Mesothelial cell of epicardium (in vitro differentiated cells): Measurements from ENCODE around the gene HOXB7. TPM values are rescaled to one million over a fixed set of nuclear protein-coding genes. Genes with fewer than 3 reads are reported as not detected.

Experiments used
- DNase-seq, 2 experiments: peaks; one replicate each; pipeline ENCODE4 v3.0.0; 2021; ENCODE audit warnings: low spot score in 2 of 2; ENCODE audit not compliant: unreplicated experiment in 2 of 2
- H3K27ac Mint-ChIP-seq: 2 replicates; pipeline ENCODE4 v1.8.0; 2021; ENCODE audit warnings: mixed read lengths
- H3K27me3 Mint-ChIP-seq: 2 replicates; pipeline ENCODE4 v1.8.0; 2021; ENCODE audit warnings: low read depth, mixed read lengths
- H3K36me3 Mint-ChIP-seq: 2 replicates; pipeline ENCODE4 v1.8.0; 2021; ENCODE audit warnings: mixed read lengths
- H3K4me1 Mint-ChIP-seq: 2 replicates; pipeline ENCODE4 v1.8.0; 2021; ENCODE audit warnings: mixed read lengths
- H3K4me3 Mint-ChIP-seq: 2 replicates; pipeline ENCODE4 v1.8.0; 2021; ENCODE audit warnings: mild to moderate bottlenecking, moderate library complexity, mixed read lengths
- H3K9me3 Mint-ChIP-seq: 2 replicates; pipeline ENCODE4 v1.8.0; 2021; ENCODE audit warnings: mixed read lengths
- total RNA-seq: library from RNA; stranded (reverse); gene quantifications from 3 replicates; pipeline ENCODE4 v1.2.1, GENCODE V29; 2021
- TF ChIP-seq, protein P1 (sequence below): fragments of 200-600 bp; sonication (generic); IDR thresholded peaks from one replicate; pipeline ENCODE4 v1.5.0; 2021; ENCODE audit warnings: antibody characterized with exemption; ENCODE audit not compliant: unreplicated experiment

HOXB7 gene
- total RNA-seq, 1 donor from 2014 or later = 20.3 TPM

DNA sequence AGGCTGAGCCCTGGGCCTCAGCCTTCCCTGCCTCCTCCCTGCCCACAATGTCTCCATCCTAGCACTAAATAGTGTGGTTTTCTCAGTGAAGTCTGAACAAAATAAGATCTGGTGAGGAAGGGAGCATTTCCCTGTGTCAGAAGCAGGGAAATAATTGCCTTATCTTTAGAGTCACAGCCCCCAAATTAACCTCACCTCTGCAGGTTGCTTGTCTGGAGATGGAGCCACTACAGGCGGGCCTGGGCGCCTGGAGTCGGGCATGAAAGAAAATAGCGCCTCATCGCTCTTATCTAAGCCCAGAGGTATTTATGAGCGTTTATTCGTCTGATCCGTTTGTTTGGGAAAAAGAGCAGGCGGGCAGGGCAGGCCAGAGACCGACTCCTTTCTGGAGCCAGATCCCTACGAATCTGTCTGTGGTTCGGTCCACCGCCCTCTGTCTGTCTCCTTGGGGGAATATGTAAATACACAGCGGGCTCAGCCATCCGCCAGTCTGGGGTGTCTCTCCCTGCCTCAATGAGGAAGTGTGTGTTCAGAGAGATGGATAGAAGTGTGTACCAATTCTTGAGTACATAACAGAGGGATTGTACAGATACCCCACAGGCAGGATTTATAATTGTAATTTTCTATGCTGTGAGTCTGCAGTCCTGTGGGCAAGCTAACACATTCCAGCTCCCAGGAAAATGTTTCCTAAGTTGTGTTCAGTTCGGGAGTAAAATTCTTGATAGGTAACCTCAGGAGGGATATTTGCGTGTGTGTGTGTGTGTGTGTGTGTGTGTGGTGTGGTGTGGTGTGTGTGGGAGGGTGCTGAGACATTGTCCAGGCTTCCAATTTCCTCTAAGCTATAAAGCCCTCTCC, 10.3 kb downstream of the HOXB7 start:
- H3K4me3 Mint-ChIP-seq = peak overlapping the region; percentile 90
- peaks cover 7% of the 10 kb centered on the region for H3K36me3 Mint-ChIP-seq
- H3K27ac Mint-ChIP-seq = peak overlapping the region; percentile 100
- H3K27me3 Mint-ChIP-seq = no peaks in the 10 kb centered on the region
- DNase-seq = no peak
- H3K4me1 Mint-ChIP-seq = peaks cover 85% of the 10 kb centered on the region
- TF ChIP-seq, protein P1, sequence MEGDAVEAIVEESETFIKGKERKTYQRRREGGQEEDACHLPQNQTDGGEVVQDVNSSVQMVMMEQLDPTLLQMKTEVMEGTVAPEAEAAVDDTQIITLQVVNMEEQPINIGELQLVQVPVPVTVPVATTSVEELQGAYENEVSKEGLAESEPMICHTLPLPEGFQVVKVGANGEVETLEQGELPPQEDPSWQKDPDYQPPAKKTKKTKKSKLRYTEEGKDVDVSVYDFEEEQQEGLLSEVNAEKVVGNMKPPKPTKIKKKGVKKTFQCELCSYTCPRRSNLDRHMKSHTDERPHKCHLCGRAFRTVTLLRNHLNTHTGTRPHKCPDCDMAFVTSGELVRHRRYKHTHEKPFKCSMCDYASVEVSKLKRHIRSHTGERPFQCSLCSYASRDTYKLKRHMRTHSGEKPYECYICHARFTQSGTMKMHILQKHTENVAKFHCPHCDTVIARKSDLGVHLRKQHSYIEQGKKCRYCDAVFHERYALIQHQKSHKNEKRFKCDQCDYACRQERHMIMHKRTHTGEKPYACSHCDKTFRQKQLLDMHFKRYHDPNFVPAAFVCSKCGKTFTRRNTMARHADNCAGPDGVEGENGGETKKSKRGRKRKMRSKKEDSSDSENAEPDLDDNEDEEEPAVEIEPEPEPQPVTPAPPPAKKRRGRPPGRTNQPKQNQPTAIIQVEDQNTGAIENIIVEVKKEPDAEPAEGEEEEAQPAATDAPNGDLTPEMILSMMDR = no peak
- H3K9me3 Mint-ChIP-seq = no peaks in the 10 kb centered on the region

GRCh38 chr17:48599354-48599753, 11.5 kb downstream of the HOXB7 start:
- DNase-seq = no peak
- peak overlapping the region; percentile 100 for H3K27ac Mint-ChIP-seq
- H3K4me3 Mint-ChIP-seq = peak overlapping the region; percentile 90
- TF ChIP-seq, protein P1 = no peak
- H3K27me3 Mint-ChIP-seq = no peaks in the 10 kb centered on the region
- no peaks in the 10 kb centered on the region for H3K9me3 Mint-ChIP-seq
- H3K36me3 Mint-ChIP-seq = peaks cover 9% of the 10 kb centered on the region
- H3K4me1 Mint-ChIP-seq = peaks cover 86% of the 10 kb centered on the region

GRCh38 chr17:48598736-48599135, 12.1 kb downstream of the HOXB7 start:
- peaks cover 9% of the 10 kb centered on the region for H3K36me3 Mint-ChIP-seq
- no peak for DNase-seq
- TF ChIP-seq, protein P1 = no peak
- peak overlapping the region; percentile 100 for H3K27ac Mint-ChIP-seq
- H3K4me3 Mint-ChIP-seq = peak overlapping the region; percentile 90
- H3K27me3 Mint-ChIP-seq = no peaks in the 10 kb centered on the region
- H3K4me1 Mint-ChIP-seq = peaks cover 88% of the 10 kb centered on the region
- no peaks in the 10 kb centered on the region for H3K9me3 Mint-ChIP-seq

DNA sequence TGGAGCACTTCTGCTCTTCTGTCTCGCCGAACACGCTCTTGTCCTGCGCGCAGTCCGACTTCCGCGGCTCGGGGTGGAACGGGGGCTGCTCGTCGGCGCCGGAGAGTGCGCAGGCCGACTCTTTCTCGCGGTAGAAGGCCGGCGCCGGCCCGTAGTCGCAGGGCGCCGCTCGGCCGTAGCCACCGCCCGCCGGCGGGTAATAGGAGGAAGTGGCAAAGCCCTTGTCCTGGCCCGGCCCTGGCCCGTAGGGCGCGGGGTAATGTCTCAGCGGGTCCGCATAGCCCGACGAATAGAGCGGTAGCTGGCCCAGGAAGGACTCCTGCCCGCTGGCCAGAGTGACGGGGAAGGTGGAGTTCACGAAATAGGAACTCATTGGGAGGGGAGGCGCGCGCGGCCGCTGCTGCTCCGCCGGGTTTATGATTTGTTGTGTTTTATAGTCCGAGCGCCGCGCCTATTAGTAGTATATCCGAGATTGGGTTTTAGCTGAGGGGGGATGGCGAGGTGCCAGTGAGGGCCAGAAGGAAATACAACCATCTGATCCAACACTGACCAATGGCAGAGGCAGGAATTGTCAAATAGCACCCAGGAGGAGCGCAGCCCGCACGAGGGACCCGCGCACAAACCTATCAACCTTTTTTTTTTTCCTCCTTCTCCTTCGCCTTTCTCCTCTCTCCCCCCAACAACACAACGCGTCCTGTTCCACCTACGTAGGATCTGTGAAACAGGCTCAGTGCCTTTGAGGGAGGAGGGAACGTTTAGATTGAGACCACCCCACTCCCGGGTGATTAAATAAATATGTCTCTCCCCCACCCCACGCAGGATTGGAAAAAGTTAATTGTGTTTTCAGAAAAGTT, 12.8 kb downstream of the HOXB7 start:
- Mint-ChIP-seq H3K27me3 (no peaks in the 10 kb centered on the region), H3K4me3 (peak overlapping the region; percentile 90), H3K9me3 (no peaks in the 10 kb centered on the region), H3K27ac (peak overlapping the region; percentile 100), H3K4me1 (peaks cover 81% of the 10 kb centered on the region), H3K36me3 (peaks cover 9% of the 10 kb centered on the region)
- DNase-seq = peak in 1 of 2 experiments; percentile 75
- TF ChIP-seq, protein P1 = no peak

DNA sequence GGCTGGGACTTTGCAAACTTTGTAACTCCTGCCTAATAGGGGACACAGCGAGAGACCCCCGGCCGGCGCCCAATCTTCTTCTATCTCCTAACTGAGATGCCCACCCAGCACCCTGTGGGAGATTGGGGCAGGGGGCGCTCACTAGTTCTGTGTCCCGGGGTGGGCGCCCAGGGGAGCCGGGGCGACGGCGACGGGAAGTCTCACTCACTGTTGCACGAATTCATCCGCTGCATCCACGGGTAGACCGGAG, 13.4 kb downstream of the HOXB7 start:
- TF ChIP-seq, protein P1 = no peak
- DNase-seq = no peak
- H3K4me3 Mint-ChIP-seq = peak overlapping the region; percentile 90
- H3K9me3 Mint-ChIP-seq = no peaks in the 10 kb centered on the region
- H3K27me3 Mint-ChIP-seq = no peaks in the 10 kb centered on the region
- peak overlapping the region; percentile 100 for H3K27ac Mint-ChIP-seq
- peaks cover 75% of the 10 kb centered on the region for H3K4me1 Mint-ChIP-seq
- H3K36me3 Mint-ChIP-seq = peaks cover 13% of the 10 kb centered on the region
